IMR-90 (cell line): Measurements from ENCODE around the gene PPP1R13B. TPM values are rescaled to one million over a fixed set of nuclear protein-coding genes. Genes with fewer than 3 reads are reported as not detected.

ENCODE experiments used
- ATAC-seq: fragments of 200-7000 bp; cut with Tn5 transposase; 2 replicates; pipeline ENCODE4 v1.9.1; 2020; ENCODE audit warnings: low read depth, mild to moderate bottlenecking, moderate library complexity
- BruUV-seq: library from RNA; stranded (reverse); fragments of 400-500 nt; replicated peaks from 2 replicates; lab custom pipeline; 2021; lab: Mats Ljungman, UMichigan
- CTCF ChIA-PET: fragments of 300-600 bp; formaldehyde crosslinking; extraction: SDS; loops from one replicate; lab custom pipeline; 2021; ENCODE audit warnings: antibody characterized with exemption; lab: Yijun Ruan, JAX
- POLR2A ChIA-PET: fragments of 300-600 bp; sonication (Branson Sonifier 250); formaldehyde crosslinking; loops from one replicate; lab custom pipeline; 2022; ENCODE audit warnings: antibody characterized with exemption; ENCODE audit not compliant: unreplicated experiment; lab: Charles Lee
- DNase-seq: peaks from one replicate; pipeline ENCODE4 v3.0.0; 2013
- H2AFZ ChIP-seq: replicated peaks from 2 replicates; pipeline ENCODE3; 2013; ENCODE audit warnings: low read length, mild to moderate bottlenecking; ENCODE audit not compliant: poor library complexity
- H2AK5ac ChIP-seq: 2 replicates; pipeline ENCODE4 v1.6.1; 2013; ENCODE audit warnings: low read depth, low read length, inconsistent platforms
- H2AK9ac ChIP-seq: replicated peaks from 2 replicates; pipeline ENCODE3; 2013; ENCODE audit warnings: mild to moderate bottlenecking, low read depth, low read length, moderate library complexity; ENCODE audit not compliant: poor library complexity
- H2BK120ac ChIP-seq: 2 replicates; pipeline ENCODE4 v1.6.1; 2013; ENCODE audit warnings: low read depth, low read length, inconsistent platforms
- H2BK15ac ChIP-seq: 3 replicates; pipeline ENCODE4 v1.6.1; 2013; ENCODE audit warnings: low read depth, low read length, inconsistent platforms
- H2BK20ac ChIP-seq: 2 replicates; pipeline ENCODE4 v1.6.1; 2013; ENCODE audit warnings: low read depth, mild to moderate bottlenecking, inconsistent platforms, low read length, moderate library complexity
- H2BK5ac ChIP-seq: 2 replicates; pipeline ENCODE4 v1.6.1; 2013; ENCODE audit warnings: mild to moderate bottlenecking, low read depth, low read length, inconsistent platforms; ENCODE audit not compliant: poor library complexity, severe bottlenecking
- H3K14ac ChIP-seq: replicated peaks from 2 replicates; pipeline ENCODE4 v1.6.1; 2013; ENCODE audit warnings: low read depth, low read length, inconsistent platforms
- H3K18ac ChIP-seq: 2 replicates; pipeline ENCODE4 v1.6.1; 2013; ENCODE audit warnings: low read depth, low read length, control low read depth
- H3K23ac ChIP-seq: 2 replicates; pipeline ENCODE4 v1.6.1; 2013; ENCODE audit warnings: low read depth, low read length, inconsistent platforms
- H3K27ac ChIP-seq: 2 replicates; pipeline ENCODE4 v1.5.1; 2013; ENCODE audit warnings: mild to moderate bottlenecking, control low read depth, low read length; ENCODE audit not compliant: insufficient read depth
- H3K27me3 ChIP-seq: 2 replicates; pipeline ENCODE4 v1.6.1; 2013; ENCODE audit warnings: low read length; ENCODE audit not compliant: control insufficient read depth, insufficient read depth
- H3K36me3 ChIP-seq: 2 replicates; pipeline ENCODE4 v1.6.1; 2013; ENCODE audit warnings: low read length, mixed read lengths; ENCODE audit not compliant: control insufficient read depth, insufficient read depth
- H3K4ac ChIP-seq: 2 replicates; pipeline ENCODE4 v1.6.1; 2013; ENCODE audit warnings: low read depth, low read length, inconsistent platforms
- H3K4me1 ChIP-seq: 2 replicates; pipeline ENCODE4 v1.6.1; 2013; ENCODE audit warnings: low read length, mixed read lengths; ENCODE audit not compliant: control insufficient read depth, insufficient read depth
- H3K4me2 ChIP-seq: 2 replicates; pipeline ENCODE4 v1.6.1; 2013; ENCODE audit warnings: low read depth, mild to moderate bottlenecking, control low read depth, low read length, moderate library complexity
- H3K4me3 ChIP-seq: 2 replicates; pipeline ENCODE4 v1.5.1; 2013; ENCODE audit warnings: low read depth, mild to moderate bottlenecking, control low read depth, low read length, moderate library complexity; ENCODE audit not compliant: insufficient read depth
- H3K56ac ChIP-seq: 2 replicates; pipeline ENCODE4 v1.6.1; 2013; ENCODE audit warnings: low read length, inconsistent platforms; ENCODE audit not compliant: insufficient read depth; ENCODE audit errors: extremely low read depth
- H3K79me1 ChIP-seq, 2 experiments: 2 replicates each; pipeline ENCODE4 v1.6.1; 2013; ENCODE audit warnings: low read length in 2 of 2, inconsistent platforms in 1 of 2, low read depth in 1 of 2
- H3K9ac ChIP-seq: 2 replicates; pipeline ENCODE4 v1.6.1; 2013; ENCODE audit warnings: low read depth, low read length, control low read depth
- H3K9me1 ChIP-seq: 2 replicates; pipeline ENCODE4 v1.6.1; 2013; ENCODE audit warnings: low read length, inconsistent platforms; ENCODE audit not compliant: insufficient read depth
- H3K9me3 ChIP-seq: 2 replicates; pipeline ENCODE4 v1.6.1; 2013; ENCODE audit warnings: low read length; ENCODE audit not compliant: control insufficient read depth, insufficient read depth
- H4K20me1 ChIP-seq: 2 replicates; pipeline ENCODE4 v1.6.1; 2013; ENCODE audit warnings: low read length, inconsistent platforms; ENCODE audit not compliant: insufficient read depth
- H4K5ac ChIP-seq: 2 replicates; pipeline ENCODE4 v1.6.1; 2013; ENCODE audit warnings: mild to moderate bottlenecking, low read depth, low read length, control low read depth
- H4K8ac ChIP-seq, 2 experiments: 2 replicates each; pipeline ENCODE4 v1.6.1; 2013; ENCODE audit warnings: low read depth in 2 of 2, low read length in 2 of 2, control low read depth in 1 of 2, inconsistent platforms in 1 of 2
- H4K91ac ChIP-seq: 2 replicates; pipeline ENCODE4 v1.6.1; 2013; ENCODE audit warnings: low read depth, low read length, inconsistent platforms; ENCODE audit not compliant: insufficient read depth
- BHLHE40 ChIP-seq: fragments of 150-350 bp; IDR thresholded peaks from 2 replicates; pipeline ENCODE4 v1.6.1; 2016; ENCODE audit warnings: mild to moderate bottlenecking, low read depth, low read length
- CEBPB ChIP-seq: IDR thresholded peaks from 2 replicates; pipeline ENCODE4 v1.6.1; 2012; ENCODE audit warnings: low read depth, low read length, improper control_type of control experiment
- CHD1 ChIP-seq: IDR thresholded peaks from 2 replicates; pipeline ENCODE4 v1.6.1; 2012; ENCODE audit warnings: low read depth, low read length, improper control_type of control experiment
- CTCF ChIP-seq: conservative IDR thresholded peaks from 2 replicates; pipeline ENCODE4 v1.5.1; 2012; ENCODE audit warnings: mild to moderate bottlenecking, low read depth, low read length, improper control_type of control experiment
- FOS ChIP-seq: fragments of 150-350 bp; IDR thresholded peaks from 2 replicates; pipeline ENCODE4 v1.6.1; 2016; ENCODE audit warnings: low read depth, low read length
- MAFK ChIP-seq: IDR thresholded peaks from 2 replicates; pipeline ENCODE4 v1.6.1; 2012; ENCODE audit warnings: low read depth, low read length, improper control_type of control experiment
- MAZ ChIP-seq: IDR thresholded peaks from 2 replicates; pipeline ENCODE4 v1.6.1; 2012; ENCODE audit warnings: low read depth, mild to moderate bottlenecking, low read length, improper control_type of control experiment, moderate library complexity, borderline replicate concordance
- NFE2L2 ChIP-seq: fragments of 150-350 bp; IDR thresholded peaks from 2 replicates; pipeline ENCODE4 v1.6.1; 2016; ENCODE audit warnings: low read depth, mild to moderate bottlenecking, low read length
- POLR2A ChIP-seq: IDR thresholded peaks from 2 replicates; pipeline ENCODE4 v1.6.1; 2012; ENCODE audit warnings: mild to moderate bottlenecking, low read depth, low read length
- RAD21 ChIP-seq: IDR thresholded peaks from 2 replicates; pipeline ENCODE4 v1.6.1; 2012; ENCODE audit warnings: low read length, improper control_type of control experiment
- RCOR1 ChIP-seq: IDR thresholded peaks from 2 replicates; pipeline ENCODE4 v1.6.1; 2012; ENCODE audit warnings: mild to moderate bottlenecking, low read length, improper control_type of control experiment; ENCODE audit not compliant: insufficient replicate concordance
- SMC3 ChIP-seq: fragments of 150-350 bp; IDR thresholded peaks from 2 replicates; pipeline ENCODE4 v1.6.1; 2016; ENCODE audit warnings: low read depth, mild to moderate bottlenecking, antibody characterized with exemption, low read length, moderate library complexity
- WGBS, 2 experiments: methylation state at CpG; one replicate each; pipeline versions ENCODE4 v1.1.5 to v1.1.7; 2013; ENCODE audit warnings: missing lambda C conversion rate in 2 of 2; ENCODE audit not compliant: insufficient read length in 1 of 2; ENCODE audit errors: extremely low coverage in 2 of 2; 5-methylcytosine and 5-hydroxymethylcytosine counted together
- dilution Hi-C: fragments of 300-500 bp; cut with HindIII; formaldehyde crosslinking; loops from one replicate; pipeline ENCODE4 v1.14.3; 2018; ENCODE audit warnings: low sequenced_read_pairs; ENCODE audit not compliant: unreplicated experiment
- in situ Hi-C: fragments of 300-500 bp; cut with MboI; formaldehyde crosslinking; loops from 3 replicates; pipeline ENCODE4 v1.14.3; 2019; ENCODE audit warnings: low sequenced_read_pairs, inconsistent platforms, mixed read lengths
- intact Hi-C: fragments of 100-400 bp; cut with micrococcal nuclease; formaldehyde crosslinking; loops from 2 replicates; pipeline ENCODE4 v1.10.0; 2022
- polyA plus RNA-seq, 3 experiments: library from polyadenylated mRNA; depleted of rRNA; stranded (reverse); fragments of >200 nt; gene quantifications; 2 replicates each; pipeline ENCODE4 v1.2.3, GENCODE V29; 2012; ENCODE audit warnings: low replicate concordance in 1 of 3
- total RNA-seq: library from RNA; depleted of rRNA; stranded (reverse); fragments of >200 nt; gene quantifications from 2 replicates; pipeline ENCODE4 v1.2.3, GENCODE V29; 2012
- TF ChIP-seq, protein P1 (sequence below): fragments of 150-350 bp; IDR thresholded peaks from 2 replicates; pipeline ENCODE4 v1.6.1; 2017; ENCODE audit warnings: mild to moderate bottlenecking, antibody characterized with exemption, low read length, low read depth

Gene PPP1R13B
- total and polyA plus RNA-seq, 2 of the 4 experiments (the other 2 are of a cell fraction), result 1.6 to 2.8 TPM

DNA sequence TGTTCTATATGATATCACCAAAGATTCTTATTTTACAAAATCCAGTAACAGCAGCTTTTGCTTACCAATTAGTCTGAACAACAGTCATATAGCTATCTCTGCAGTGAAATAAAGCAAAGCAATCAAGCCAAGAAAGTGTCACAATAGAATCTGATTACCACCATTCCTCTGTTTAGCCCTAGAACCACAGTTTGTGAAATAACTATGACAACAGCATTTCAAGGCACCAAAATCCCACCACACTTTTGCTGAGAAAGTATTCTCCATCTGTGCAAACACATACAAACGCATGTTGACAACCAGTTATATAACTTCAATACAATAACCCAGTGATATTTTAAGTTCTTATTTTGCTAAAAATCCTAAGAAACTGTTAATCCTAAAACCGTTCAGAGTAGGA is 7.4 kb downstream of the PPP1R13B start:
- H3K18ac ChIP-seq, result no peak overlapping the region
- no peak overlapping the region for H3K9ac ChIP-seq
- H4K91ac ChIP-seq, result no peak overlapping the region
- WGBS, 2 experiments, result no CpG with 5 or more reads among the region's 2 CpGs
- H3K9me3 ChIP-seq, result no peaks in the 10 kb centered on the region
- no peak overlapping the region for H2AK9ac ChIP-seq
- H2AK5ac ChIP-seq, result no peak overlapping the region
- no peak overlapping the region for H2BK120ac ChIP-seq
- no peak for DNase-seq
- H3K27me3 ChIP-seq, result no peaks in the 10 kb centered on the region
- no peak overlapping the region for H3K14ac ChIP-seq
- ChIA-PET POLR2A (no interaction called here), CTCF (interaction anchor here (0.6 kb wide), 1 partner anchor 68 kb away, joined by 5 read pairs; no protein-coding TSS in a partner anchor)
- H3K36me3 ChIP-seq, result no peaks in the 10 kb centered on the region
- no peak for ATAC-seq
- intact Hi-C loops (no loop called here), in situ Hi-C loops (no loop called here), dilution Hi-C loops (no loop called here)
- no peak overlapping the region for H2BK15ac ChIP-seq
- H2BK5ac ChIP-seq, result no peak overlapping the region
- no peak overlapping the region for H2AFZ ChIP-seq
- peaks cover 0 to 6% of the 10 kb centered on the region in 2 experiments; a peak in 1 of 4 replicates for H3K79me1 ChIP-seq
- no peak overlapping the region for H3K27ac ChIP-seq
- TF ChIP-seq BHLHE40, result no peak
- TF ChIP-seq CHD1, result no peak
- no peak for TF ChIP-seq FOS
- TF ChIP-seq RAD21, result no peak
- no peak for TF ChIP-seq CTCF
- TF ChIP-seq CEBPB, result no peak
- TF ChIP-seq NFE2L2, result no peak
- TF ChIP-seq SMC3, result no peak
- no peak for TF ChIP-seq MAFK
- TF ChIP-seq MAZ, result no peak
- TF ChIP-seq, protein P1, sequence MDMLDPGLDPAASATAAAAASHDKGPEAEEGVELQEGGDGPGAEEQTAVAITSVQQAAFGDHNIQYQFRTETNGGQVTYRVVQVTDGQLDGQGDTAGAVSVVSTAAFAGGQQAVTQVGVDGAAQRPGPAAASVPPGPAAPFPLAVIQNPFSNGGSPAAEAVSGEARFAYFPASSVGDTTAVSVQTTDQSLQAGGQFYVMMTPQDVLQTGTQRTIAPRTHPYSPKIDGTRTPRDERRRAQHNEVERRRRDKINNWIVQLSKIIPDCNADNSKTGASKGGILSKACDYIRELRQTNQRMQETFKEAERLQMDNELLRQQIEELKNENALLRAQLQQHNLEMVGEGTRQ, result no peak
- TF ChIP-seq RCOR1, result no peak
- no peak for TF ChIP-seq POLR2A
- H3K4ac ChIP-seq, result no peak overlapping the region
- no TSS peak for BruUV-seq
- H3K4me1 ChIP-seq, result no peaks in the 10 kb centered on the region
- no peaks in the 10 kb centered on the region for H4K20me1 ChIP-seq
- H3K23ac ChIP-seq, result no peak overlapping the region
- no peaks in the 10 kb centered on the region for H3K9me1 ChIP-seq
- no peak overlapping the region for H3K4me3 ChIP-seq
- H2BK20ac ChIP-seq, result no peak overlapping the region
- H4K5ac ChIP-seq, result no peak overlapping the region
- H3K4me2 ChIP-seq, result no peak overlapping the region
- no peak overlapping the region for H4K8ac ChIP-seq
- no peak overlapping the region for H3K56ac ChIP-seq
